ENCODE measurements around the gene FBXO44. TPM values are rescaled to one million over a fixed set of nuclear protein-coding genes. Genes with fewer than 3 reads are reported as not detected.

FBXO44 gene
- total RNA-seq, 4 donors from 2014 or later = 17.2 to 56.3 (median 28.1) TPM

DNA sequence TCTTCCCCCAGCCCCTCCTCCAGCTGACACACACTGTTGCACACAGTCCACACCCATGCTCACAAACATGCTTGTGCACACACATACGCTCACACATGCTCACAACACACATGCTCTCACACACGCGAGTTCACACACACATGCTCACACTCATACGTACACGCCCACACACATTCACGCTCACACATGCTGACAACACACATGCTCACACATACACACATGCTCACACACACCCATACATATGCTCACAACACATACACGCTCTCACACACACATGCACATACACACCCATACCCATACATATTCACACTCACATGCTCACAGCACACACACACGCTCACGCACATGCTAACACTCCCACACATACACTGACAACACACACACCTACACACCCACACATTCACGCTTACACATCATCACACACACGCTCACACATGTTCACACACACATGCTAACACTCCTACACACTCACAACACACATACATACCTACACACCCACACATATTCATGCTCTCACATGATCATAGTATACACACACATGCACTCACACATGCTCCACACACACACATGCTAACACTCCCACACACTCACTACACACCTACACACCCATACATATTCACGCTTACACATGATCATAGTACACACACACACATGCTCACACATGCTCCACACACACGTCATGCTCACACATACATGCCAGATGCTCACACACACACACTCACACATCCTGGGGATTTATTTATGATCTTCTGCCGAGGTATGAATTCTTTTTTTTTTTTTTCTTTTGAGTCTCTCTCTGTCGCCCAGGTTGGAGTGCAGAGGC is 47.5 kb downstream of the FBXO44 start:
- DNase-seq (ENCODE audit: low spot score in 2 of 2) = no peak
- Histone ChIP-seq H3K4me3 (peak overlapping the region; percentile 19), H3K9me3 (no peaks in the 10 kb centered on the region), H3K36me3 (no peaks in the 10 kb centered on the region), H3K27ac (no peak overlapping the region), H3K27me3 (peaks cover 50% of the 10 kb centered on the region), H3K4me1 (peaks cover 14% of the 10 kb centered on the region)
- WGBS = 52% methylated on average over 15 of the region's 15 CpGs
- TF ChIP-seq POLR2AphosphoS5 (IDR thresholded peaks at IDR 0.05) (no peak), POLR2A (IDR thresholded peaks at IDR 0.05) (no peak), EP300 (IDR thresholded peaks at IDR 0.05) (no peak)
- TF ChIP-seq, protein P1, sequence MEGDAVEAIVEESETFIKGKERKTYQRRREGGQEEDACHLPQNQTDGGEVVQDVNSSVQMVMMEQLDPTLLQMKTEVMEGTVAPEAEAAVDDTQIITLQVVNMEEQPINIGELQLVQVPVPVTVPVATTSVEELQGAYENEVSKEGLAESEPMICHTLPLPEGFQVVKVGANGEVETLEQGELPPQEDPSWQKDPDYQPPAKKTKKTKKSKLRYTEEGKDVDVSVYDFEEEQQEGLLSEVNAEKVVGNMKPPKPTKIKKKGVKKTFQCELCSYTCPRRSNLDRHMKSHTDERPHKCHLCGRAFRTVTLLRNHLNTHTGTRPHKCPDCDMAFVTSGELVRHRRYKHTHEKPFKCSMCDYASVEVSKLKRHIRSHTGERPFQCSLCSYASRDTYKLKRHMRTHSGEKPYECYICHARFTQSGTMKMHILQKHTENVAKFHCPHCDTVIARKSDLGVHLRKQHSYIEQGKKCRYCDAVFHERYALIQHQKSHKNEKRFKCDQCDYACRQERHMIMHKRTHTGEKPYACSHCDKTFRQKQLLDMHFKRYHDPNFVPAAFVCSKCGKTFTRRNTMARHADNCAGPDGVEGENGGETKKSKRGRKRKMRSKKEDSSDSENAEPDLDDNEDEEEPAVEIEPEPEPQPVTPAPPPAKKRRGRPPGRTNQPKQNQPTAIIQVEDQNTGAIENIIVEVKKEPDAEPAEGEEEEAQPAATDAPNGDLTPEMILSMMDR (IDR thresholded peaks at IDR 0.05) = no peak

DNA sequence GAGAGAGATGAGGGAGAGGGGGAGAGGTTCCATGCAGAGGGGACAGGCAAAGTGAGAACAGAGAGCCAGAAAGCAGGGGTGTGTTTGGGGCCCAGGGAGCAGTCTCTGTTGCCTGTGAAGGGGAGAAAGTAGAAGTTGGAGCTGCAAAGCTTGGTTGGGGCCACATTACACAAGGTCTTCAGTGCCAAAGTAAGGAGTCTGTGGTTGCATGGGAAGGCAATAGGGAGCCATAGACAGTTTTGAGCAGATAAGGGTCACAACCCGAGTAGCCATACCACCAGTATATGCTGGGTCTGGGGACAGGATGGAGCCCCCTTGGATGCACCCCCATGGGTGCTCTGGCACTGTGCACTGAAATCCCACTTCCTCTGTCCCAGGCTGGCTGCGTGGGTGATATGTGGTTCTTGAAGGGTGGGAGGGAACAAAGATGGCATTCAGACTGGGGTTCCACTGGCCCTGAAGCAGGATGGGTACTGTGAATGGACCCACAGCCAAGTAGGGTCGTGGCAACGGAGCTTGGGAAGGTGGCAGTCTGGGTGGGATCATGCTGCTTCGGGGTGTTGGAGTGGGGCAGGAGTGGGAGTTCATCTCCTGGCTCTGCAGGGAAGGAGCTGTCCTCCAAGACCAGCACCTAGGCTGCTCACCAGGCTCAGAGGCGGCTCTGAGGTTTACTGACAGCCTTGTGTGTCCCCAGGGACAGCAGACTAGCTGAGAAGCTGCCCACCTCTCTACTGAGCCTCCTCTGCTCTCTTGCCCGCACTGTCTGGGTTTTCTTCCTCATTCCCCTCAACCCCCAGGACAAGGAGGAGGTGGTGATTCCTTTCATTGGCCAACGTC is 48.9 kb downstream of the FBXO44 start:
- Histone ChIP-seq H3K36me3 (no peaks in the 10 kb centered on the region), H3K27ac (no peak overlapping the region), H3K27me3 (peaks cover 47% of the 10 kb centered on the region), H3K9me3 (no peaks in the 10 kb centered on the region), H3K4me1 (peaks cover 19% of the 10 kb centered on the region), H3K4me3 (no peak overlapping the region)
- 71% methylated on average over 8 of the region's 8 CpGs for WGBS
- TF ChIP-seq, protein P1 (IDR thresholded peaks at IDR 0.05) = no peak
- TF ChIP-seq POLR2AphosphoS5 (IDR thresholded peaks at IDR 0.05) = no peak
- TF ChIP-seq EP300 (IDR thresholded peaks at IDR 0.05) = no peak
- no peak for TF ChIP-seq POLR2A (IDR thresholded peaks at IDR 0.05)
- DNase-seq (ENCODE audit: low spot score in 2 of 2) = no peak

DNA sequence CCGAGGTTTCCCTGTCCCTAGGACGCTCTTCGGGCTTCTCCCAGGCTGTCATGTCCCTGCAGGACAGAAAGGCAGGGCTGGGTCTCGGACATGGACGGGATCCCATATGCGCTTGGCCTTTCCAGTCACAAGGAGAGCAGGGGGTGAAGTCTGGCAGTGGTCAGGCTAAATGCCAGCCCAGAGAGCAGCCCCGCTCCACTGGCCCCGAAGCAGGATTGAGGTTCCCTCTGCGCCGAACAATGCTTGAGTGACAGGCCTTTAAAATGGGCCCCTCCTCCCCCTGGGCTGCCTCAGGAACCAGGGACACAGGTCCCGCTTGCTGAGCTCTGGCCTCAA is 49.5 kb downstream of the FBXO44 start:
- H3K27ac ChIP-seq = no peak overlapping the region
- peaks cover 19% of the 10 kb centered on the region for H3K4me1 ChIP-seq
- 69% methylated on average over 6 of the region's 11 CpGs for WGBS
- peaks cover 53% of the 10 kb centered on the region for H3K27me3 ChIP-seq
- TF ChIP-seq POLR2AphosphoS5 (IDR thresholded peaks at IDR 0.05) = no peak
- no peak for TF ChIP-seq EP300 (IDR thresholded peaks at IDR 0.05)
- TF ChIP-seq POLR2A (IDR thresholded peaks at IDR 0.05) = no peak
- TF ChIP-seq, protein P1 (IDR thresholded peaks at IDR 0.05) = no peak
- no peaks in the 10 kb centered on the region for H3K9me3 ChIP-seq
- no peaks in the 10 kb centered on the region for H3K36me3 ChIP-seq
- no peak overlapping the region for H3K4me3 ChIP-seq
- DNase-seq (ENCODE audit: low spot score in 2 of 2) = no peak

DNA sequence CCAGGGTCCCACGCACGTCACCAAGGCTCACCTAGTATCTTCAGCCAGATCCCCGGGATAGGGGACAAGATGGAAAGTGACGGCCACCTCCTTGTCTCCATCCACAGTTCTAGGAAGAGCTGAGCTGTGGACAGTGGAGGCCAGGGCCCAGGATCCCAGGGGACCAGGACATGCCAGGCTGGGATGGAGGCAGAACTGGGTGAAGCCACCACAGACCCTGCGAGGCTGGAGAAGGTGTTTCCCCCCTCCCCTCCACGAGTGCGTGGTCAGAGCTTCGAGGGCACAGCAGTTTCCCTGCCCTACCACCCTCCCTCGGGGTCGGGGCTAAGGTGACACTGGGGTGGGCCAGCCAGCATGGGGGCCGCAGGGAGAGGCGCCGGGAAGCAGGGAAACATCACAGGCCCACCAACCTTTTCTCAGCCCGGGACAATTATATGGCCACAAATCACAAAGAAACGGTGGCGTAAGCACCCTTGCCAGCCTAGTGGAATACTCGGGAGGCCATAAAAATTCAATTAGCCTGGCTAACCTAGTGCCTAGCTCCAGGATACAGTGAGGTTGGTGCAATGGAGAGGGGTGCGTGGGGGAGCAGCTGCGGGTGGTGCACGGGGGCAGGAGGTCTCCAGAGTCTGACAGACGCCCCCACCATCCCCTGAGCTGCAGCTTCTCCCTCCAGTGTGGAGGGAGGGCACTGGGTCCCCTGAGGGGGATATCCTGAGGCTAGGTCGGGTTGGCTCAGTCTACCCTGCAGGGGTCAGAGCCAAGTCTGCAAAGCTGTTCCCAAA is 50.2 kb downstream of the FBXO44 start:
- H3K36me3 ChIP-seq = no peaks in the 10 kb centered on the region
- H3K27me3 ChIP-seq = peaks cover 57% of the 10 kb centered on the region
- no peak overlapping the region for H3K27ac ChIP-seq
- no peak overlapping the region for H3K4me3 ChIP-seq
- TF ChIP-seq POLR2A (IDR thresholded peaks at IDR 0.05) (no peak), EP300 (IDR thresholded peaks at IDR 0.05) (no peak), POLR2AphosphoS5 (IDR thresholded peaks at IDR 0.05) (no peak)
- TF ChIP-seq, protein P1 (IDR thresholded peaks at IDR 0.05) = no peak
- 74% methylated on average over 19 of the region's 22 CpGs for WGBS
- H3K9me3 ChIP-seq = no peaks in the 10 kb centered on the region
- DNase-seq (ENCODE audit: low spot score in 2 of 2) = no peak
- peaks cover 19% of the 10 kb centered on the region for H3K4me1 ChIP-seq
